Measurements from ENCODE around the gene COQ2. TPM values are rescaled to one million over a fixed set of nuclear protein-coding genes. Genes with fewer than 3 reads are reported as not detected.

Gene COQ2
- total RNA-seq, 1 experiment from 2014 or later = 15.3 TPM

- BruUV-seq (replicated peaks) = no TSS peak
- Histone ChIP-seq H3K9me3 (ENCODE audit: low read depth, low read length, poor library complexity, severe bottlenecking) (no peaks in the 10 kb centered on the region), H3K27me3 (replicated peaks; ENCODE audit: insufficient read depth, low read depth, low read length, poor library complexity) (no peaks in the 10 kb centered on the region), H3K27ac (ENCODE audit: low read depth, low read length, poor library complexity, severe bottlenecking) (no peak overlapping the region), H3K36me3 (ENCODE audit: insufficient read depth, low read length, poor library complexity, severe bottlenecking) (no peaks in the 10 kb centered on the region), H3K4me3 (ENCODE audit: low read depth, low read length, poor library complexity, severe bottlenecking) (no peak overlapping the region), H3K4me1 (ENCODE audit: insufficient read depth, low read length, poor library complexity, severe bottlenecking) (no peaks in the 10 kb centered on the region)
- TF ChIP-seq, protein P1, sequence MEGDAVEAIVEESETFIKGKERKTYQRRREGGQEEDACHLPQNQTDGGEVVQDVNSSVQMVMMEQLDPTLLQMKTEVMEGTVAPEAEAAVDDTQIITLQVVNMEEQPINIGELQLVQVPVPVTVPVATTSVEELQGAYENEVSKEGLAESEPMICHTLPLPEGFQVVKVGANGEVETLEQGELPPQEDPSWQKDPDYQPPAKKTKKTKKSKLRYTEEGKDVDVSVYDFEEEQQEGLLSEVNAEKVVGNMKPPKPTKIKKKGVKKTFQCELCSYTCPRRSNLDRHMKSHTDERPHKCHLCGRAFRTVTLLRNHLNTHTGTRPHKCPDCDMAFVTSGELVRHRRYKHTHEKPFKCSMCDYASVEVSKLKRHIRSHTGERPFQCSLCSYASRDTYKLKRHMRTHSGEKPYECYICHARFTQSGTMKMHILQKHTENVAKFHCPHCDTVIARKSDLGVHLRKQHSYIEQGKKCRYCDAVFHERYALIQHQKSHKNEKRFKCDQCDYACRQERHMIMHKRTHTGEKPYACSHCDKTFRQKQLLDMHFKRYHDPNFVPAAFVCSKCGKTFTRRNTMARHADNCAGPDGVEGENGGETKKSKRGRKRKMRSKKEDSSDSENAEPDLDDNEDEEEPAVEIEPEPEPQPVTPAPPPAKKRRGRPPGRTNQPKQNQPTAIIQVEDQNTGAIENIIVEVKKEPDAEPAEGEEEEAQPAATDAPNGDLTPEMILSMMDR (conservative IDR thresholded peaks at IDR 0.05; ENCODE audit: low read depth, low read length) = no peak
- TF ChIP-seq EZH2 (IDR thresholded peaks at IDR 0.05; ENCODE audit: borderline replicate concordance, low read depth, low read length, poor library complexity, severe bottlenecking) = no peak
- CTCF ChIA-PET = no interaction called here
- POLR2A ChIA-PET (ENCODE audit: low non-redundant PET) = interaction anchor here (0.5 kb wide), 1 partner anchor 934 kb away, joined by 12 read pairs; no protein-coding TSS in a partner anchor
- intact Hi-C loops (cut with micrococcal nuclease; ENCODE audit: unreplicated experiment) = no loop called here
- DNase-seq (ENCODE audit: low spot score) = no peak
Observed at GRCh38 chr4:83307920-83308319, 23.3 kb upstream of the COQ2 start.

- no peak for TF ChIP-seq EZH2 (IDR thresholded peaks at IDR 0.05; ENCODE audit: borderline replicate concordance, low read depth, low read length, poor library complexity, severe bottlenecking)
- TF ChIP-seq, protein P1 (conservative IDR thresholded peaks at IDR 0.05; ENCODE audit: low read depth, low read length) = no peak
- Histone ChIP-seq H3K9me3 (ENCODE audit: low read depth, low read length, poor library complexity, severe bottlenecking) (no peaks in the 10 kb centered on the region), H3K27ac (ENCODE audit: low read depth, low read length, poor library complexity, severe bottlenecking) (no peak overlapping the region), H3K27me3 (replicated peaks; ENCODE audit: insufficient read depth, low read depth, low read length, poor library complexity) (no peaks in the 10 kb centered on the region), H3K4me1 (ENCODE audit: insufficient read depth, low read length, poor library complexity, severe bottlenecking) (no peaks in the 10 kb centered on the region), H3K36me3 (ENCODE audit: insufficient read depth, low read length, poor library complexity, severe bottlenecking) (no peaks in the 10 kb centered on the region), H3K4me3 (ENCODE audit: low read depth, low read length, poor library complexity, severe bottlenecking) (no peak overlapping the region)
- intact Hi-C loops (cut with micrococcal nuclease; ENCODE audit: unreplicated experiment) = no loop called here
- POLR2A ChIA-PET (ENCODE audit: low non-redundant PET) = no interaction called here
- DNase-seq (ENCODE audit: low spot score) = no peak
- BruUV-seq (replicated peaks) = no TSS peak
- CTCF ChIA-PET = no interaction called here
Observed at GRCh38 chr4:83305187-83305586, 20.6 kb upstream of the COQ2 start.

DNA sequence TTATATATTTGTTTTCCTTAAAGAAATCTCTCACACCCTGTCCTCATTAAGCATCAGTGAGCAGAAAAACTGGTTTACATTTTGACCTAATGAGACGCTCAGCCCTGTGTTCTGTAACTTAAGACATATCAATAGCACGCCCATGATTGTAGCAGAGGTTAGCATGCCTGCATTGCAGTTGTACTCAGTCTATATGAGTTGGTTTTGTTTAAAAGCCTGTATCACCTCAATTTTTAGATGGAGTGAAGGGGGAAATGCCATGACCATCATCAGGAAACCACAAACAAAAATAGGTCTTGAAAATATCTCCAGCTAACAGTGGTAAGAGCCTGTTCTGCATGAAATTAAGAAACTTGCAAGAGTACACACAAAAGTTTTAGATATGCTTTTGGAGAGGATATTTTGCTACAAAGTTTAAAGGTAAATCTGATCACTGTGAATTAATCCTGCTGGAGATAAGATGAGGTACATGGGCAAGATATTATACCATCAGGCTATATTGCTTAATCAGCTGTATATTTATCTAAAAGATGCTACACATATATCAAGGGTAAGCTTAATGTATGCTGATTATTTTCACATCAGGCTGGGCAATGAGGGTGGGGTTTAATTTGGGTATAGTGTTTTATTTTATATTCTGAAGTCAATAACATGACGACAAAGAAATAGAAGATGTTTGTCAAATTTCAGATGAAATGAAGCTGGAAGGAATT is 13.1 kb upstream of the COQ2 start:
- H3K27me3 ChIP-seq (replicated peaks; ENCODE audit: insufficient read depth, low read depth, low read length, poor library complexity) = no peaks in the 10 kb centered on the region
- POLR2A ChIA-PET (ENCODE audit: low non-redundant PET) = no interaction called here
- BruUV-seq (replicated peaks) = no TSS peak
- no peak for DNase-seq (ENCODE audit: low spot score)
- no peak for TF ChIP-seq EZH2 (IDR thresholded peaks at IDR 0.05; ENCODE audit: borderline replicate concordance, low read depth, low read length, poor library complexity, severe bottlenecking)
- TF ChIP-seq, protein P1 (conservative IDR thresholded peaks at IDR 0.05; ENCODE audit: low read depth, low read length) = no peak
- H3K27ac ChIP-seq (ENCODE audit: low read depth, low read length, poor library complexity, severe bottlenecking) = no peak overlapping the region
- CTCF ChIA-PET = no interaction called here
- intact Hi-C loops (cut with micrococcal nuclease; ENCODE audit: unreplicated experiment) = no loop called here
- no peaks in the 10 kb centered on the region for H3K36me3 ChIP-seq (ENCODE audit: insufficient read depth, low read length, poor library complexity, severe bottlenecking)
- H3K4me3 ChIP-seq (ENCODE audit: low read depth, low read length, poor library complexity, severe bottlenecking) = no peak overlapping the region
- no peaks in the 10 kb centered on the region for H3K9me3 ChIP-seq (ENCODE audit: low read depth, low read length, poor library complexity, severe bottlenecking)
- H3K4me1 ChIP-seq (ENCODE audit: insufficient read depth, low read length, poor library complexity, severe bottlenecking) = no peaks in the 10 kb centered on the region

All from A673 (cell line).